ENCODE data around the gene CANT1. TPM values are rescaled to one million over a fixed set of nuclear protein-coding genes. Genes with fewer than 3 reads are reported as not detected.
A peak's percentile ranks its signal among the peaks of the same experiment; 100 is the strongest.

Gene CANT1
- total RNA-seq, 1 experiment from 2014 or later, result 62.5 TPM

DNA sequence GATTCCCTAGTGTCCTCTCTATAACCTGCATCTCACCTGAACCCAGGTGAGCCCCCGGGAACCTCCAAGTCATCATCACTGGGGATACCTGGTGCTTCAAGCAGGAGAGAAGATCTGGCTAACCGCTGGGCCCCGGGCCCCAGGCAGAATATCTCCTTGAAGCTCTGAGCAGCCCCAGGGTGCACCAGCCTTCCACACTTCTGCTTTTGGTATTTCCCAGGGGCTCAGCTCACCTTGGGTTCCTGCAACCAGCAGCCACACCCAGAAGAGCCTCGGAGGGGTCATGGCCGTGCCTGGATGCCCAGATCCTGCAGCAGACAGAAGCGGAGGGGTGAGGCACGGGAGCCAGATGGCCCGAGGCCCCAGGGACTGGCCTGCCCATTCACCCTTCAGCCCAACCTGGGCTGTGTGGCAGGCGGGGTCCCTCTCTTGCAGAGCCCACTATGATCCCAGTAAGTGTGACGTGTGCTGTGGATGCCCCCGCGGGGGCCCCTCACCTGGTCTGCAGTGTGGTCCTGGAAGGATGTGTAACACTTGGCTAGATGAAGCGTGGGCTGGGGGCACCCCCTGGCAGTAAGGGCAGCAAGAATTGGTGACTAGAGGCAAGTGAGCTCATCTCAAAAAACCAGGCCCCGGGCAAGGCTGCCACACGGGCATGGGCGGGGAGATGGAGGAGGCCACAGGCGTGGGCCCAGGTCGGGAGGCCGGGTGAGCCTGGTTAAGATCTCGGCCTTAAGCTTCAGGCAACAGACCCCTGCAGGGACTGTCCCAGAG lies 32.5 kb downstream of the CANT1 start:
- ChIA-PET CTCF (interaction anchor here (0.6 to 1.2 kb wide), 3 partner anchors 19 to 415 kb away, joined by 3 to 4 read pairs (median 3); no protein-coding TSS in a partner anchor), POLR2A (interaction anchor here (0.6 to 0.7 kb wide), 2 partner anchors 9 to 133 kb away, joined by 3 read pairs; no protein-coding TSS in a partner anchor)
- H3K4me1 Mint-ChIP-seq (ENCODE audit: insufficient read depth, unreplicated experiment), result peaks cover 6% of the 10 kb centered on the region
- no peak for TF ChIP-seq CTCF (IDR thresholded peaks at IDR 0.05; ENCODE audit: unreplicated experiment)
- DNase-seq (ENCODE audit: unreplicated experiment), result no peak
- no TSS peak for BruUV-seq (replicated peaks)
- no peaks in the 10 kb centered on the region for H3K27me3 Mint-ChIP-seq (ENCODE audit: insufficient read depth, unreplicated experiment)
- intact Hi-C loops (cut with micrococcal nuclease), result no loop called here
- H3K9me3 Mint-ChIP-seq (ENCODE audit: unreplicated experiment), result no peaks in the 10 kb centered on the region
- peaks cover 10% of the 10 kb centered on the region for H3K36me3 Mint-ChIP-seq (ENCODE audit: insufficient read depth, unreplicated experiment)
- no peak overlapping the region for H3K4me3 Mint-ChIP-seq (ENCODE audit: unreplicated experiment)
- peak overlapping the region; percentile 11 for H3K27ac Mint-ChIP-seq (ENCODE audit: low read depth, unreplicated experiment)

GRCh38 chr17:78974635-78975591 lies 34.7 kb downstream of the CANT1 start:
- ChIA-PET CTCF (interaction anchor here (0.7 to 6.6 kb wide), 5 partner anchors 55 to 632 kb away, joined by 3 to 126 read pairs (median 4); no protein-coding TSS in a partner anchor), POLR2A (interaction anchor here (0.7 to 1.9 kb wide), 7 partner anchors 12 to 135 kb away, joined by 3 to 8 read pairs (median 4); no protein-coding TSS in a partner anchor)
- Mint-ChIP-seq H3K27me3 (ENCODE audit: insufficient read depth, unreplicated experiment) (no peaks in the 10 kb centered on the region), H3K36me3 (ENCODE audit: insufficient read depth, unreplicated experiment) (peaks cover 19% of the 10 kb centered on the region), H3K9me3 (ENCODE audit: unreplicated experiment) (no peaks in the 10 kb centered on the region), H3K27ac (ENCODE audit: low read depth, unreplicated experiment) (peak overlapping the region; percentile 70), H3K4me1 (ENCODE audit: insufficient read depth, unreplicated experiment) (peaks cover 14% of the 10 kb centered on the region), H3K4me3 (ENCODE audit: unreplicated experiment) (peak overlapping the region; percentile 67)
- peak; percentile 64 for DNase-seq (ENCODE audit: unreplicated experiment)
- BruUV-seq (replicated peaks), result no TSS peak
- intact Hi-C loops (cut with micrococcal nuclease), result no loop called here
- no peak for TF ChIP-seq CTCF (IDR thresholded peaks at IDR 0.05; ENCODE audit: unreplicated experiment)

DNA sequence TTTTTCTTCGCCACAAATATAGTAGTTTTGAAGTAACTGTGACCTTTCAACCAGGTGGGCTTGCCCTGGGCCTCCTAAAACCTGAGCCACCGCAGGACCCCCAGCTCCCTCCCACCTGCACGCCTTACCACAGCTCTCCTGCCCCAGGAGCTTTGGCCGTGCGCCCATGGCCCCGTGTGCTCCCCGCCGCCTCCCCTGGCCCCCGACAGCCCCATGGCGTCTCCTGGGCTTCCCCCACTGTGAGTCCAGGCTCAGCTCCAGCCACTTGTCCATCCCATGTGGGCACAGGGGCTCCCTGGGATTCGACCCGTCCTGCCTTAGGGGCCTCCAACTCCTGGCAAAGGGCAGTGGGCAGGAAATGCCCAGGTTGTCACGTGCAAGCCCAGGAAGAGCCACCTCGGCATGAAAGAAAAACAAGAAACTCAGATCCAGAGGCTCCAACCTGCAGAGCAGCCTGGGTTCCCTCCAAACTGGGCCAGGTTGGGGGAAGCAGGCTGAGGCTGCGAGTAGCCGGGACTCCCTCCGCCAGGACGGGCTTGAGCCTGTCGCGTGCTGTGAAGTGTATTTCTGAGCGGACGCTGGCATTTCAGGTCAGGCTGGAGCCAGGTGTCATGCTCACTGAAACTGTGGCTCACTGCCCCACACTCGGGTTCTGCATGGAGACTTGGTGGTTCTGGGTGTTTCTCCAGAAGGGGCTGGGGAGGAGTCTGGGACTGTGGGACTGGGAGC lies 35.6 kb downstream of the CANT1 start:
- TF ChIP-seq CTCF (IDR thresholded peaks at IDR 0.05; ENCODE audit: unreplicated experiment), result no peak
- H3K9me3 Mint-ChIP-seq (ENCODE audit: unreplicated experiment), result no peaks in the 10 kb centered on the region
- H3K27me3 Mint-ChIP-seq (ENCODE audit: insufficient read depth, unreplicated experiment), result no peaks in the 10 kb centered on the region
- H3K27ac Mint-ChIP-seq (ENCODE audit: low read depth, unreplicated experiment), result no peak overlapping the region
- DNase-seq (ENCODE audit: unreplicated experiment), result no peak
- POLR2A ChIA-PET, result interaction anchor here (0.6 to 1.9 kb wide), 4 partner anchors 40 to 270 kb away, joined by 3 to 7 read pairs (median 4); no protein-coding TSS in a partner anchor
- CTCF ChIA-PET, result interaction anchor here (1.1 to 6.6 kb wide), 2 partner anchors 9 to 110 kb away, joined by 3 to 126 read pairs; no protein-coding TSS in a partner anchor
- no peak overlapping the region for H3K4me3 Mint-ChIP-seq (ENCODE audit: unreplicated experiment)
- intact Hi-C loops (cut with micrococcal nuclease), result no loop called here
- BruUV-seq (replicated peaks), result no TSS peak
- peaks cover 14% of the 10 kb centered on the region for H3K4me1 Mint-ChIP-seq (ENCODE audit: insufficient read depth, unreplicated experiment)
- H3K36me3 Mint-ChIP-seq (ENCODE audit: insufficient read depth, unreplicated experiment), result peaks cover 26% of the 10 kb centered on the region

Measured in MCF 10A (cell line).